GM21825 (cell line): Measurements from ENCODE around the gene GRK5.

Experiments
- ATAC-seq: cut with Tn5 transposase; IDR thresholded peaks from one replicate; pipeline ENCODE4 v1.9.1; 2021; ENCODE audit warnings: mild to moderate bottlenecking, moderate library complexity; ENCODE audit not compliant: unreplicated experiment

GRK5 gene

GRCh38 chr10:119415536-119416503 is 208.4 kb downstream of the GRK5 start:
- no peak for ATAC-seq

- no peak for ATAC-seq
These were observed 209.5 kb downstream of the GRK5 start for GRCh38 chr10:119416855-119417254.

DNA sequence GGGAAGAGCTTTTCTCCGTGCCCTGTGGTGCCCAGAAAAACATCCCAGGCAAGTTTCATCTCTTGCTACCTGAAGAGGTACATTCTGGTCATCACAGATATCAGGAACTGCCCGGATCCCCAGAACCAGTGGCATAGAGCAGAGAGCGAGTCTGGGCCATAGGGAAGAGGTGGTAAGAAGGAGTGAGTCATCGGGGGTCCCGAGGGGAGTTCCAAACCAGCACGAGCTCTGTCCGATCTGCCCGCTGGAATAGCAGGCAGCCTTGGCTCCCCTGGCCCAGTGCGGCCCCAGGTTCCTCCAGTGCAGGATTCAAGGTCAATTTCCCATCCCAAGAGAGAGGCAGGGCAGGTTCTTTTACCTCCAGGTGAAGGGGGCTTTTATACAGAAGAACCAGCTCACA is 210.5 kb downstream of the GRK5 start:
- no peak for ATAC-seq

DNA sequence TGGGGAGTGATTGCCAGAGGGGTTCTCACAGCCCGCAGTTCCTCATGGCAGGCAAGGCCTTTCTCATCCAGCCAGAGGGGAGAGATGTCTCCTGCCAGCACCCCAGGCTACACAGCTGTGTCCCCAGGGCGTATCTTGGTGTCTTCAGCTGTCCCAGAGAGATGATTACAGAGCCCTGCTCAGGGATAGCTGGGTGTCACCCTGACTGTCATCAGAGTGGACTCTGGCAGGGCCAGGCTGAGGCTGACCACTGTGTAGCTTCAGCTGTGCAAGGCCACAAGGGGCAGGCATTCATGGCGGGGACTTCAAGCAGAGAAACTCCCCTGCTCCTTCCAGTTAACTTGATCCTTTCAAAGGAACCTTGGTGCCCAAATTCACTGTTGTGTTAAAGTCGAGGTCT is 211.0 kb downstream of the GRK5 start:
- no peak for ATAC-seq

DNA sequence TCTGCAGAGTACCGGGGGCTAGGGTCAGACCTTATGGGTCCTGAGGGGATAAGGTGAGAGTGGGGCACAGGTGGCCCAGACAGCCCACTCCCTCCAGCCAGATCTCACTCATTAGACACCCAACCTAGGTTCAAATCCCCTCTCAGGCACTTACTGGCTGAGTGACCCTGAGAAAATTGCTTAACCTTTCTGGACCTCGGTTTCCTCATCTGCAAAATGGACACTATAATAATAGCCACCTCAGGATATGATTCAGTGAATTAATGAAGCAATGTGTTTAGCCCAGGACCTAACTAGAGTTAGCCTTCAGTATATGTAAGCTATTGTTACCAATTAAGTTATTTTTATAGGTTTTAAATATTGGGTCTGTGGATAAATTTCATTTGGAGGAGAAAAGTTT is 212.6 kb downstream of the GRK5 start:
- ATAC-seq, result no peak

GRCh38 chr10:119420950-119421875 is 213.8 kb downstream of the GRK5 start:
- ATAC-seq, result no peak

- ATAC-seq, result no peak
These were observed 214.7 kb downstream of the GRK5 start for GRCh38 chr10:119421891-119422681.

DNA sequence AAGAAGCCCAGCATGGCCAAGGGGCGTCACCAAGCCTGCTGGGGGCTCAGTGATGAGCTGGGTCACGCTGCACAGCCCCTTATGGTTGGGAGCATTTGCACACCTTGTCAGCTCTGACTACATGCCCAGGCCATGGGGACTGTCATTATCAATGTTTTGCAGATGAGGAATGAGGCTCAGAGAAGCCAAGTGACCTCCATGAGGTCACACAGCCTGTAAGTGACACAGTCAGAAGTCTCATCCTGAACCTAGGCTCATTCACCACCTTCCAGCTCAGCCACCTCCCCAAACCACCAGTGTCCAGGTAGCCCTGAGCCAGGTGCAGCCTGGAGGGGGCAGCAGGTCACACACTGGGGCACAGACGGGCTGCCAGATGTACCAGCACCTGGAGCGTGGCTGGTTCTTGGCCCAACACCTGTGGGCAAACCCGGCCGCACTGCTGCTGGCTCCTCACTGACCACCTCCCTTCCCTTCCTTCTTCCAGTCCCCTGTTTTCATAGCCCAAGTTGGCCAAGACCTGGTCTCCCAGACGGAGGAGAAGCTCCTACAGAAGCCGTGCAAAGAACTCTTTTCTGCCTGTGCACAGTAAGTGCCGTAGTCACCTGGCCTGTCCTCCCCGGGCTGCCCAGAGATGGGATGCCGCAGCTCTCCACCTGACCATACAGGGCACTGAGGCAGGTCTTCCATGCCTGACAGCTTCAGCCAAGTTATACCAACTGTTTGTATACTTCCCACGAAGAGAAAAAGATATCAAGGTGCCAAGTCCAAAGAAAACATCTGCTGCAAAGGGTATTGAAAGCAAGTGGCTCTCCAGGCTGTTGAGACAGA is 215.5 kb downstream of the GRK5 start:
- no peak for ATAC-seq

- no peak for ATAC-seq
These were observed 216.3 kb downstream of the GRK5 start for GRCh38 chr10:119423510-119424257.

- ATAC-seq, result no peak
These were observed 217.0 kb downstream of the GRK5 start for GRCh38 chr10:119424258-119424975.

- no peak for ATAC-seq
These were observed 217.9 kb downstream of the GRK5 start for GRCh38 chr10:119425102-119425880.

GRCh38 chr10:119425881-119426170 is 218.5 kb downstream of the GRK5 start:
- ATAC-seq, result no peak

- ATAC-seq, result no peak
These were observed 219.3 kb downstream of the GRK5 start for GRCh38 chr10:119426699-119427098.

DNA sequence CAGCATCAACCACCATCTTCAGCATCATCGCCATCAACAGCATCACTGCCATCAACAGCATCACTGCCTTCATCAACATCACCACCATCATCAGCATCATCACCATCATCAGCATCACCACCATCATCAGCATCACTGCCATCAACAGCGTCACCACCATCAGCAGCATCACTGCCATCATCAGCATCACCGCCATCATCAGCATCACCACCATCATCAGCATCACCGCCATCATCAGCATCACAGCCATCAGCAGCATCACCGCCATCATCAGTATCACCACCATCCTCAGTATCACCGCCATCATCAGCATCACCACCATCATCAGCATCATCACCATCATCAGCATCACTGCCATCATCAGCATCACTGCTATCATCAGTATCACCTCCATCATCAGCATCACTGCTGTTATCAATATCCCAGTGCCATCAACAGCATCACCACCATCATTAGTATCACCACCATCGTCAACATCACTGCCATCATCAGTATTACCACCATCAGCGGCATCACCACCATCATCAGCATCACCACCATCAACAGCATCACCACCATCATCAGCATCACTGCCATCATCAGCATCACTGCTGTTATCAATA is 220.0 kb downstream of the GRK5 start:
- no peak for ATAC-seq

GRCh38 chr10:119428789-119429188 is 221.4 kb downstream of the GRK5 start:
- no peak for ATAC-seq

DNA sequence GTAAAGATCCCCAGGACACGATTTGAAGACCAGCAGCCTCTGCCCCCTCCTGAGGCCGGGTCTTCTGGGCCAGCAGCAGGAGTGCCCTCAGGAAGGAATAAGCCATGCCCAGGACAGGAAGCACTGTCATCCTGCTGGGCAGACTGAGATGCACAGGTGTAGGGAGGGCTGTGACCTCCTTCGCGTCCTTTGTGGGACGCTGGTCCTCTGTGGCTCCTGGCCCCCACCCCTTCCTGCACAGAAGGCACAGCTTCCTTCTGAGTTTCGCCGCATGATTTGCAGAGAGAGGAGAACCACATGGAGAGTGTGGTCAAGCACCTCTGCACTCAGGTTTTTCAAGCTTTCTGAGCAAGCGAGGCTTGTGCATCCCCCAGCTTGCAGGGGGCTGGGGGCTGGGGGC is 222.4 kb downstream of the GRK5 start:
- no peak for ATAC-seq

DNA sequence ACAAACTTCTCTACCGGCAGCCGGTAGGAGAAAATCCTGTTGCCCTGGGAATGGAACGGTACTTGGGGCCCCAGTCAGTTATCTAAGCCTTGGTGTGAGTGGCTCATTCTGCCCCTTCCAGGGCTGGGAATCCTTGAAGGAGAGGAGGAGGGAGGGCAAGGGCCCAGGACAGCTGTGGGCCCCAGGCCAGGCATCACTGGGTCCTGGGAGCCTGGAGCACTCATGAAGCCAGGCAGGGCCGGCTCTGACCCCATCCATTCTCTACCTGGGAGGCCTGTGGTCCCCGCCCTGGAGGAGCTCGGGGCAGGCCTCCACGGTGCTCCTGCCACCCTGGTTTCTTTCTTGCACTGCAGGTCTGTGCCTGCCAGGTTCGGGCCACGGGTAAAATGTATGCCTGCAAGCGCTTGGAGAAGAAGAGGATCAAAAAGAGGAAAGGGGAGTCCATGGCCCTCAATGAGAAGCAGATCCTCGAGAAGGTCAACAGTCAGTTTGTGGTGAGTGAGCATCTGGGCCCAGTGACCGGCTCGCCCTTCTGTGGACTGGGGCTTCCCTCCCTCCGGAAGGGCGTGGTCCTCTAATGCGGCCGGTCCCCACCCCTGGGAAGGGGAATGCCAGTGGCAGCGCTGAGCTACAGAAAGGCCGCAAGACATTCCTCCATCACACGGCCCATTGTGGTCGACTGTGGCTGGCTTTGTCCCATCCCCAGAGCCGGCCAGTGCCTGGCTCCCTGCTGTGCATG is 223.8 kb downstream of the GRK5 start:
- ATAC-seq, result no peak
